Stimulated activated naive B cell treated with anti-CD40 and anti-IgM and Interleukin-4, amounts not matched to agents 10 μg/mL and 1 μg/mL and 100 μg/mL, for 72 hours (primary cell): ENCODE measurements around the gene SLC28A1.
A peak's percentile ranks its signal among the peaks of the same experiment; 100 is the strongest.
"Not testable (repeated sequence)": the region's sequence is repeated elsewhere in the genome, so short reads cannot be mapped to it uniquely, and the experiment has no call there.

Source experiments
- ATAC-seq, 2 donors: fragments of 150-1000 bp; cut with Tn5 transposase; replicated peaks; 2 replicates each; pipeline ENCODE4 v1.10.0; 2021; ENCODE audit warnings: moderate library complexity in 1 of 2
- DNase-seq: peaks from one replicate; pipeline ENCODE4 v3.0.0; 2021
- H3K27ac Mint-ChIP-seq: one replicate; pipeline ENCODE4 v1.8.0; 2022; ENCODE audit warnings: mild to moderate bottlenecking, mixed read lengths
- H3K27me3 Mint-ChIP-seq, 2 donors: one replicate each; pipeline ENCODE4 v1.8.0; 2022; ENCODE audit warnings: mixed read lengths in 2 of 2
- H3K36me3 Mint-ChIP-seq, 2 donors: one replicate each; pipeline ENCODE4 v1.8.0; 2022; ENCODE audit warnings: mixed read lengths in 2 of 2, mild to moderate bottlenecking in 1 of 2
- H3K4me1 Mint-ChIP-seq, 2 donors: one replicate each; pipeline ENCODE4 v1.8.0; 2022; ENCODE audit warnings: mixed read lengths in 2 of 2, mild to moderate bottlenecking in 1 of 2
- H3K4me3 Mint-ChIP-seq, 2 donors: one replicate each; pipeline ENCODE4 v1.8.0; 2022; ENCODE audit warnings: mild to moderate bottlenecking in 2 of 2, mixed read lengths in 2 of 2, moderate library complexity in 1 of 2
- H3K9me3 Mint-ChIP-seq, 2 donors: one replicate each; pipeline ENCODE4 v1.8.0; 2022; ENCODE audit warnings: mixed read lengths in 2 of 2, mild to moderate bottlenecking in 1 of 2

Gene SLC28A1

GRCh38 chr15:84883916-84884781, at the start of gene SLC28A1:
SLC28A1 (plus strand) TSS chr15:84884662; CDS start chr15:84887761, 3,099 bp downstream.
- Mint-ChIP-seq H3K4me1 (peaks cover 2 to 6% of the 10 kb centered on the region in 2 donors), H3K4me3 (no peak within 1 kb of the TSS), H3K9me3 (no peaks in the 10 kb centered on the region), H3K27ac (no peak within 1 kb of the TSS), H3K27me3 (peaks cover 4 to 14% of the 10 kb centered on the region in 2 donors), H3K36me3 (no peaks in the 10 kb centered on the region)
- DNase-seq, result no peak
- ATAC-seq, result no peak

- no peaks in the 10 kb centered on the region for H3K27me3 Mint-ChIP-seq
- no peak overlapping the region for H3K4me3 Mint-ChIP-seq
- no peak for DNase-seq
- H3K27ac Mint-ChIP-seq, result no peak overlapping the region
- no peaks in the 10 kb centered on the region for H3K4me1 Mint-ChIP-seq
- no peaks in the 10 kb centered on the region for H3K36me3 Mint-ChIP-seq
- no peak for ATAC-seq
- no peaks in the 10 kb centered on the region for H3K9me3 Mint-ChIP-seq
Observed at GRCh38 chr15:84834969-84835368, 49.5 kb upstream of the SLC28A1 start.

GRCh38 chr15:84835661-84836337, 48.7 kb upstream of the SLC28A1 start:
- H3K4me3 Mint-ChIP-seq, result no peak overlapping the region
- ATAC-seq, result no peak
- no peak overlapping the region for H3K27ac Mint-ChIP-seq
- no peaks in the 10 kb centered on the region for H3K36me3 Mint-ChIP-seq
- H3K27me3 Mint-ChIP-seq, result no peaks in the 10 kb centered on the region
- DNase-seq, result no peak
- H3K9me3 Mint-ChIP-seq, result no peaks in the 10 kb centered on the region
- H3K4me1 Mint-ChIP-seq, result peaks cover 0 to 1% of the 10 kb centered on the region in 2 donors

GRCh38 chr15:84836844-84837243, 47.6 kb upstream of the SLC28A1 start:
- ATAC-seq (no peak), DNase-seq (no peak)
- Mint-ChIP-seq H3K4me1 (peaks cover 0 to 4% of the 10 kb centered on the region in 2 donors), H3K27ac (no peak overlapping the region), H3K27me3 (no peaks in the 10 kb centered on the region), H3K36me3 (no peaks in the 10 kb centered on the region), H3K9me3 (no peaks in the 10 kb centered on the region), H3K4me3 (no peak overlapping the region)

- Mint-ChIP-seq H3K9me3 (no peaks in the 10 kb centered on the region), H3K4me3 (no peak overlapping the region), H3K4me1 (peaks cover 0 to 4% of the 10 kb centered on the region in 2 donors), H3K27ac (no peak overlapping the region), H3K27me3 (no peaks in the 10 kb centered on the region), H3K36me3 (no peaks in the 10 kb centered on the region)
- no peak for DNase-seq
- ATAC-seq, result no peak
Observed at GRCh38 chr15:84839714-84840113, 44.7 kb upstream of the SLC28A1 start.

- DNase-seq (no peak), ATAC-seq (no peak)
Observed at GRCh38 chr15:84840255-84840654, 44.2 kb upstream of the SLC28A1 start.

GRCh38 chr15:84840741-84841429, 43.6 kb upstream of the SLC28A1 start:
- no peaks in the 10 kb centered on the region for H3K36me3 Mint-ChIP-seq
- ATAC-seq (no peak), DNase-seq (no peak)
- no peaks in the 10 kb centered on the region for H3K9me3 Mint-ChIP-seq
- H3K27ac Mint-ChIP-seq, result no peak overlapping the region
- no peaks in the 10 kb centered on the region for H3K27me3 Mint-ChIP-seq
- no peak overlapping the region for H3K4me3 Mint-ChIP-seq
- H3K4me1 Mint-ChIP-seq, result peaks cover 0 to 4% of the 10 kb centered on the region in 2 donors

More at GRCh38 chr15:84840255-84840654, 44.2 kb upstream of the SLC28A1 start:
- Mint-ChIP-seq H3K4me3 (no peak overlapping the region), H3K9me3 (no peaks in the 10 kb centered on the region), H3K27ac (no peak overlapping the region), H3K27me3 (no peaks in the 10 kb centered on the region), H3K4me1 (peaks cover 0 to 4% of the 10 kb centered on the region in 2 donors), H3K36me3 (no peaks in the 10 kb centered on the region)

- H3K27ac Mint-ChIP-seq, result no peak overlapping the region
- ATAC-seq (no peak), DNase-seq (no peak)
- peaks cover 5 to 8% of the 10 kb centered on the region in 2 donors for H3K9me3 Mint-ChIP-seq
- no peak overlapping the region for H3K4me3 Mint-ChIP-seq
- no peaks in the 10 kb centered on the region for H3K27me3 Mint-ChIP-seq
- H3K36me3 Mint-ChIP-seq, result peaks cover 4 to 11% of the 10 kb centered on the region in 2 donors
- peaks cover 0 to 4% of the 10 kb centered on the region in 2 donors for H3K4me1 Mint-ChIP-seq
Observed at GRCh38 chr15:84842781-84843180, 41.7 kb upstream of the SLC28A1 start.

- no peaks in the 10 kb centered on the region for H3K27me3 Mint-ChIP-seq
- peaks cover 0 to 4% of the 10 kb centered on the region in 2 donors for H3K4me1 Mint-ChIP-seq
- H3K4me3 Mint-ChIP-seq, result no peak overlapping the region
Observed at GRCh38 chr15:84844964-84845363, 39.5 kb upstream of the SLC28A1 start.

GRCh38 chr15:84845631-84846030, 38.8 kb upstream of the SLC28A1 start:
- not testable (repeated sequence) for H3K27ac Mint-ChIP-seq, H3K4me1 Mint-ChIP-seq, H3K27me3 Mint-ChIP-seq, DNase-seq, H3K4me3 Mint-ChIP-seq, H3K9me3 Mint-ChIP-seq
- peak in 1 of 2 donors; percentile 39 for ATAC-seq
- peaks cover 6 to 15% of the 10 kb centered on the region in 2 donors for H3K36me3 Mint-ChIP-seq

More at GRCh38 chr15:84844964-84845363, 39.5 kb upstream of the SLC28A1 start:
- H3K9me3 Mint-ChIP-seq, result peaks cover 9% of the 10 kb centered on the region in 2 donors
- H3K36me3 Mint-ChIP-seq, result peaks cover 6 to 15% of the 10 kb centered on the region in 2 donors
- H3K27ac Mint-ChIP-seq, result no peak overlapping the region
- ATAC-seq, result no peak
- no peak for DNase-seq

GRCh38 chr15:84846269-84846668, 38.2 kb upstream of the SLC28A1 start:
- Mint-ChIP-seq H3K4me3 (no peak overlapping the region), H3K27ac (no peak overlapping the region), H3K4me1 (no peaks in the 10 kb centered on the region), H3K27me3 (no peaks in the 10 kb centered on the region), H3K9me3 (peaks cover 9% of the 10 kb centered on the region in 2 donors), H3K36me3 (peaks cover 6 to 15% of the 10 kb centered on the region in 2 donors)
- ATAC-seq, result no peak
- DNase-seq, result no peak

GRCh38 chr15:84847382-84847781, 37.1 kb upstream of the SLC28A1 start:
- Mint-ChIP-seq H3K36me3 (peaks cover 6 to 15% of the 10 kb centered on the region in 2 donors), H3K27me3 (no peaks in the 10 kb centered on the region), H3K27ac (no peak overlapping the region), H3K4me3 (no peak overlapping the region), H3K9me3 (peaks cover 9% of the 10 kb centered on the region in 2 donors), H3K4me1 (no peaks in the 10 kb centered on the region)
- ATAC-seq (no peak), DNase-seq (no peak)

- Mint-ChIP-seq H3K27ac (no peak overlapping the region), H3K36me3 (peaks cover 2 to 6% of the 10 kb centered on the region in 2 donors), H3K4me3 (no peak overlapping the region)
Observed at GRCh38 chr15:84852212-84852611, 32.2 kb upstream of the SLC28A1 start.

GRCh38 chr15:84855136-84855535, 29.3 kb upstream of the SLC28A1 start:
- H3K27me3 Mint-ChIP-seq, result no peaks in the 10 kb centered on the region
- H3K27ac Mint-ChIP-seq, result no peak overlapping the region
- ATAC-seq, result no peak

More at GRCh38 chr15:84852212-84852611, 32.2 kb upstream of the SLC28A1 start:
- no peak for ATAC-seq
- Mint-ChIP-seq H3K4me1 (no peaks in the 10 kb centered on the region), H3K27me3 (no peaks in the 10 kb centered on the region), H3K9me3 (peaks cover 2 to 5% of the 10 kb centered on the region in 2 donors)
- DNase-seq, result no peak

More at GRCh38 chr15:84855136-84855535, 29.3 kb upstream of the SLC28A1 start:
- Mint-ChIP-seq H3K36me3 (no peaks in the 10 kb centered on the region), H3K4me3 (no peak overlapping the region), H3K4me1 (no peaks in the 10 kb centered on the region), H3K9me3 (no peaks in the 10 kb centered on the region)
- DNase-seq, result no peak
